HepG2 (cell line): ENCODE results near the gene KIF13A. TPM values are rescaled to one million over a fixed set of nuclear protein-coding genes. Genes with fewer than 3 reads are reported as not detected.

Source experiments
- ARHGAP35 ChIP-seq: sonication (generic); formaldehyde crosslinking; IDR thresholded peaks from 2 replicates; pipeline ENCODE4 v1.9.0; 2022; ENCODE audit warnings: mild to moderate bottlenecking, inconsistent platforms, moderate library complexity, missing genetic modification reagents, borderline replicate concordance
- MAFG ChIP-seq: sonication (generic); formaldehyde crosslinking; IDR thresholded peaks from 2 replicates; pipeline ENCODE4 v1.5.1; 2020; ENCODE audit warnings: mild to moderate bottlenecking, missing genetic modification reagents
- MZF1 ChIP-seq: sonication (generic); formaldehyde crosslinking; IDR thresholded peaks from 2 replicates; pipeline ENCODE4 v1.8.1; 2023; ENCODE audit warnings: mild to moderate bottlenecking, missing genetic modification reagents, borderline replicate concordance
- SNAPC5 ChIP-seq: sonication (generic); formaldehyde crosslinking; IDR thresholded peaks from 2 replicates; pipeline ENCODE4 v1.8.1; 2023; ENCODE audit warnings: mild to moderate bottlenecking, missing genetic modification reagents, borderline replicate concordance
- SOX13 ChIP-seq, 3 experiments: fragments of 450-650 bp in 1 of 3; sonication (generic) in 1 of 3; formaldehyde crosslinking in 1 of 3; IDR thresholded peaks in 2 of 3; conservative IDR thresholded peaks in 1 of 3; 2 replicates each; pipeline versions ENCODE4 v1.5.0 to v1.6.1; 2016 to 2020; ENCODE audit warnings: antibody characterized with exemption in 1 of 3, mild to moderate bottlenecking in 1 of 3, missing compliant biosample characterization in 1 of 3, missing genetic modification reagents in 1 of 3, moderate library complexity in 1 of 3
- U2AF1 ChIP-seq: fragments of 200-400 bp; formaldehyde crosslinking; optimal IDR thresholded peaks from 2 replicates; pipeline ENCODE3; 2017; ENCODE audit warnings: mild to moderate bottlenecking, low read depth, low read length
- ZBTB40 ChIP-seq, 2 experiments: fragments of 450-650 bp in 1 of 2; sonication (generic) in 1 of 2; formaldehyde crosslinking in 1 of 2; IDR thresholded peaks; 2 replicates each; pipeline versions ENCODE4 v1.6.1 to v1.8.0; 2016 to 2022; ENCODE audit warnings: antibody characterized with exemption in 1 of 2, mild to moderate bottlenecking in 1 of 2, missing genetic modification reagents in 1 of 2
- ZBTB43 ChIP-seq: sonication (generic); formaldehyde crosslinking; conservative IDR thresholded peaks from 2 replicates; pipeline ENCODE4 v1.4.0; 2020; ENCODE audit warnings: missing genetic modification reagents
- ZC3H13 ChIP-seq: sonication (generic); formaldehyde crosslinking; IDR thresholded peaks from 2 replicates; pipeline ENCODE4 v1.8.1; 2023; ENCODE audit warnings: mild to moderate bottlenecking, missing genetic modification reagents, moderate library complexity
- ZMYM4 ChIP-seq: sonication (generic); formaldehyde crosslinking; IDR thresholded peaks from 2 replicates; pipeline ENCODE4 v1.8.1; 2023; ENCODE audit warnings: mild to moderate bottlenecking, missing genetic modification reagents
- ZNF138 ChIP-seq: sonication (generic); formaldehyde crosslinking; IDR thresholded peaks from 2 replicates; pipeline ENCODE4 v1.5.0; 2020; ENCODE audit warnings: mild to moderate bottlenecking, low read depth, missing genetic modification reagents
- ZNF687 ChIP-seq: sonication (generic); formaldehyde crosslinking; IDR thresholded peaks from 2 replicates; pipeline ENCODE4 v1.5.1; 2020; ENCODE audit warnings: mild to moderate bottlenecking, missing genetic modification reagents, moderate library complexity
- polyA plus RNA-seq, 8 experiments: library from polyadenylated mRNA; depleted of rRNA in 3 of 8; stranded (reverse) in 7 of 8; unstranded in 1 of 8; fragments of >200 nt; fragmentation: Illumina TruSeq in 4 of 8; extraction: Trizol in 4 of 8; gene quantifications; 2 replicates each; pipeline versions ENCODE4 v1.2.1 to v1.2.3, GENCODE V29; 2011 to 2016; ENCODE audit warnings: low read depth in 4 of 8, missing spikeins in 1 of 8, mixed read lengths in 1 of 8; ENCODE audit not compliant: insufficient read depth in 1 of 8
- total RNA-seq, 5 experiments: library from RNA; depleted of rRNA; stranded (reverse); fragments of >200 nt; fragmentation: Illumina TruSeq; extraction: Trizol; gene quantifications; 2 replicates each; pipeline ENCODE4 v1.2.3, GENCODE V29; 2016; ENCODE audit warnings: low read depth in 1 of 5

Gene KIF13A
- total and polyA plus RNA-seq, 2 of the 13 experiments (the other 11 are each of a cell fraction or from before 2014, with no cell fraction given): 21.1 to 37.2 TPM

- TF ChIP-seq ZBTB43 (no peak), ZBTB40 (IDR thresholded peaks at IDR 0.05) (no peak), ZBTB40 (CRISPR knock-in tag; IDR thresholded peaks at IDR 0.05) (no peak; the same call in 1 of the 2 replicates), ZNF138 (no peak), ARHGAP35 (CRISPR knock-in tag) (no peak), ZC3H13 (CRISPR knock-in tag) (no peak), ZNF687 (peak; percentile 77), SNAPC5 (no peak), SOX13 (IDR thresholded peaks at IDR 0.05) (no peak), SOX13 (CRISPR knock-in tag; conservative IDR thresholded peaks at IDR 0.05 in 1 of 2, IDR thresholded peaks at IDR 0.05 in 1 of 2) (peak in 1 of 2 experiments; percentile 13; a peak in 1 of 4 replicates), MAFG (no peak), MZF1 (CRISPR knock-in tag) (no peak), ZMYM4 (CRISPR knock-in tag) (peak; percentile 59), U2AF1 (no peak)
Observed at GRCh38 chr6:17725083-17725482, 262.4 kb downstream of the KIF13A start (continued).
